ENCODE data around the gene LAG3. TPM values are rescaled to one million over a fixed set of nuclear protein-coding genes. Genes with fewer than 3 reads are reported as not detected.

Gene LAG3
- total RNA-seq, 1 donor from 2014 or later: 1.5 TPM

DNA sequence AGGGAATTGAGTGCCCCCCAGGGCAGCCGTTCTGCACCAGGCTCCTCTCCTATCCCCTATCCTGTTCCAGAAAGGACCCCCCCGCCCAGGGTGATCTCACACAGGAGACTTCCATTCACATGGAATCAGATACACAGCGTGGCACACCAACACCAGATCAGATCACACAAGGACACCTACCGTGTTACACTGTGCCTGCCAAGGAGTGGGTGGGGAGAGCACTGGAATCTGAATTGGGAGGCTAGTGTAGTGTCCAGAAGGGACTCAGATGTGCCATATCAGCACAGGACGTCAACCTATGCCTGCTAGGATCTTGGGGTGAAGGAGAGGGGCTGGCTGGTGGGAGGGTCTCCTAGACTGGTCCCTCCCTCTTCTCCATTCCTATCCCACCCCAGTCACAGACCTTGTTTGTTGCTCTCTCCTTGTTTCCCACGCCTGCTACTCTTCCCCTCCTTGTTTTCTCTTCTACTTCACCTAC lies 3.8 kb upstream of the LAG3 start:
- Histone ChIP-seq H3K4me3 (peak overlapping the region; percentile 75), H3K27ac (peak overlapping the region; percentile 20), H3K36me3 (peaks cover 14% of the 10 kb centered on the region), H3K4me1 (peaks cover 48% of the 10 kb centered on the region), H3K9me3 (no peaks in the 10 kb centered on the region), H3K27me3 (no peaks in the 10 kb centered on the region)
- intact Hi-C loops (cut with DNase I): no loop called here
- ATAC-seq (no peak), DNase-seq (no peak)
- TF ChIP-seq, protein P1, sequence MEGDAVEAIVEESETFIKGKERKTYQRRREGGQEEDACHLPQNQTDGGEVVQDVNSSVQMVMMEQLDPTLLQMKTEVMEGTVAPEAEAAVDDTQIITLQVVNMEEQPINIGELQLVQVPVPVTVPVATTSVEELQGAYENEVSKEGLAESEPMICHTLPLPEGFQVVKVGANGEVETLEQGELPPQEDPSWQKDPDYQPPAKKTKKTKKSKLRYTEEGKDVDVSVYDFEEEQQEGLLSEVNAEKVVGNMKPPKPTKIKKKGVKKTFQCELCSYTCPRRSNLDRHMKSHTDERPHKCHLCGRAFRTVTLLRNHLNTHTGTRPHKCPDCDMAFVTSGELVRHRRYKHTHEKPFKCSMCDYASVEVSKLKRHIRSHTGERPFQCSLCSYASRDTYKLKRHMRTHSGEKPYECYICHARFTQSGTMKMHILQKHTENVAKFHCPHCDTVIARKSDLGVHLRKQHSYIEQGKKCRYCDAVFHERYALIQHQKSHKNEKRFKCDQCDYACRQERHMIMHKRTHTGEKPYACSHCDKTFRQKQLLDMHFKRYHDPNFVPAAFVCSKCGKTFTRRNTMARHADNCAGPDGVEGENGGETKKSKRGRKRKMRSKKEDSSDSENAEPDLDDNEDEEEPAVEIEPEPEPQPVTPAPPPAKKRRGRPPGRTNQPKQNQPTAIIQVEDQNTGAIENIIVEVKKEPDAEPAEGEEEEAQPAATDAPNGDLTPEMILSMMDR (IDR thresholded peaks at IDR 0.05): no peak

DNA sequence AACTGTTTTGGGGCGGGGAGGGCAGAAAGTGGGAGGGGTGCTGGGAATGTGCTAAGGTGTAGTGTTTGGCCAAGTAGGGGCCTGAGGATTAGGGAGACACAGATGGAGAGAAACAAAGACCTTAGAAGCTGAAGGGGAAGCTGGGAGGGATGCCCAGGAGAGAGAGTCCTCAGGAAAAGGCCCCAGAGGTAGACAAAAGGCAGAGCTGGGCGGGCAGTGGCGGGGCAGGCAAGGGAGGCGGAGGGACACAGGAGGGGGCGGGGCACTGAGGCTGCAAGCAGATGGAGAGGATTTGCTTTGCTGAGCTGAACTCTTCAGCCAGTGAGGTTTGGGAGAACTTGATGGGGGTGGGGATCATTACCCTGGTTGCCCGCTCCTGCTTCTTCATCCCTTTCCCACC lies 3.3 kb upstream of the LAG3 start:
- peaks cover 14% of the 10 kb centered on the region for H3K36me3 ChIP-seq
- peaks cover 43% of the 10 kb centered on the region for H3K4me1 ChIP-seq
- no peaks in the 10 kb centered on the region for H3K27me3 ChIP-seq
- peak overlapping the region; percentile 20 for H3K27ac ChIP-seq
- H3K9me3 ChIP-seq: no peaks in the 10 kb centered on the region
- TF ChIP-seq, protein P1 (IDR thresholded peaks at IDR 0.05): no peak
- H3K4me3 ChIP-seq: peak overlapping the region; percentile 75
- no peak for ATAC-seq
- DNase-seq: no peak
- intact Hi-C loops (cut with DNase I): no loop called here

DNA sequence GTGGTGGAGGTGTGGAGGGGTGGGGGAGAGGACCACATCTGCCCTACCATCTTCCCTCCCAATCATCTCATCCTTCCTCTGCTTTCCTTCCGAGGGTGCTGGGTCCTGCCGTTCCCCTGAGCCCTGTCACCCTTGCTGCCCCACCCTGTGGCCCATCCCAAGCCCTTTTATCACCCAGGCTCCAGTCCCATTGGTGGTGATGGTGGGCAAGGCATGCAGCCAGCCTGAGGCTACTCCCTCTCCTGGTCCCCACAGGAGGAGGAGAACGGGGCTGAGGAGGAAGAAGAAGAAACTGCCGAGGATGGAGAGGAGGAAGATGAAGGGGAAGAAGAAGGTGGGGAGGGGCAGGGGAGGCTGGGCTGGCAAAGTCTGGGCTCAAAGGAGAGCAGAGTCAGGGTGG lies 2.7 kb upstream of the LAG3 start:
- Histone ChIP-seq H3K27ac (no peak overlapping the region), H3K4me1 (peaks cover 41% of the 10 kb centered on the region), H3K4me3 (no peak overlapping the region), H3K27me3 (no peaks in the 10 kb centered on the region), H3K9me3 (no peaks in the 10 kb centered on the region), H3K36me3 (peaks cover 14% of the 10 kb centered on the region)
- ATAC-seq (no peak), DNase-seq (no peak)
- TF ChIP-seq, protein P1 (IDR thresholded peaks at IDR 0.05): no peak
- intact Hi-C loops (cut with DNase I): no loop called here

DNA sequence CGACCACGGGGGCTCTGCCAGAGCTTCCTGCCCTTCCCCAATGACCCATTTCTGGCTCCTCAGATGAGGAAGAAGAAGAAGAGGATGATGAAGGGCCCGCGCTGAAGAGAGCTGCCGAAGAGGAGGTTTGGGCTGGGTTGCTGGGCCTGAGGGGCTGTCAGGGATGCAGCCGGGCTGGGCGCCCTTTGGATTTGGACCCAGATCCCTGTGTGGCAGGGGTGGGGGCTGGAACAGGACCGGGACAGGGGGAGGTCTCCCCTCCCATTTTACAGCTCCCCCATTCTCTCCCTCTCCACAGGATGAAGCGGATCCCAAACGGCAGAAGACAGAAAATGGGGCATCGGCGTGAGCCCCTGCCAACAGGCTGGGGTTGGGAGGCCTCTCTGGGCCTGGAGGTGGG lies 2.2 kb upstream of the LAG3 start:
- DNase-seq: no peak
- Histone ChIP-seq H3K4me3 (no peak overlapping the region), H3K27ac (no peak overlapping the region), H3K9me3 (no peaks in the 10 kb centered on the region), H3K27me3 (no peaks in the 10 kb centered on the region), H3K36me3 (peaks cover 14% of the 10 kb centered on the region), H3K4me1 (peaks cover 37% of the 10 kb centered on the region)
- intact Hi-C loops (cut with DNase I): no loop called here
- TF ChIP-seq, protein P1 (IDR thresholded peaks at IDR 0.05): no peak
- no peak for ATAC-seq

DNA sequence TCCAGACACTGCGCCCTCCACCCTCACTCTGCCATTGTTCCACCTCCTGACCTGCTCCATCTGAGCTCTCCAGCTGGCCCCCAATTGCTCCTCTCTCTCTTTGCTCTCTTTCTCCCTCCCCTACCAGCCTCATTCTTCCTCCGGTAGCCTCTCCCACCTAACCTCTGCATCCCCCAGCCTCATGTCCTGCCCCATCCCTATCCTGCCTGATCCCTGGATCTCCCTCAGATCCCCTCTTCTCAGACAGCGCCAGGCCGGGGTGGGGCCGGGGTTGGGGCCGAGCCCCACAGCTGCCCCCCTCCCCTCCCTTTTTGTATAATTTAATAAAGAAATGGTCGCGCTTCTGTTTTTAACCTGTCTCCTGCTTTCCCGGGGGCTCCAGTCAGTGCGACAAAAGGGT lies 1.7 kb upstream of the LAG3 start:
- Histone ChIP-seq H3K27ac (no peak overlapping the region), H3K36me3 (peaks cover 14% of the 10 kb centered on the region), H3K4me3 (no peak overlapping the region), H3K4me1 (peaks cover 32% of the 10 kb centered on the region), H3K9me3 (no peaks in the 10 kb centered on the region), H3K27me3 (no peaks in the 10 kb centered on the region)
- DNase-seq (no peak), ATAC-seq (no peak)
- TF ChIP-seq, protein P1 (IDR thresholded peaks at IDR 0.05): no peak
- intact Hi-C loops (cut with DNase I): no loop called here

DNA sequence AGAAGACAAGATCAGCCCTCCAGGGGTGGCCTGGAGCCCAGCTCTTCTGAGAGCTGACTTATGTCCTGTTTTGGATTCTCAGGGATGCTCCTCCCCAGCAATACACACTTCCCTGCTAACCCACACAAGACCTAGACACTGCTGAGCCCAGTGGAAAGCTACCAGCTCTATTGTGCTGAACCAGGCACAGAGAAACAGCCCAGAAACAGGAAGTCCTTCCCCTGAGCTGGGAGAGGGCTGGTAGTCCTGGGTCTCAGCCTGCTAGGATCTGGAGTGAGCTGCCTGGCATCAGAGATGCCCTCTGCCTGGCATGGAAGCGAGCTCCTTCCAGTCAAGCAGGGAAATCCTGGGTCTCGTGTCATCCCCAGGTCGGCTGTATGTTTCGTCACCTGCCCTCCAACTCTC lies 1.2 kb upstream of the LAG3 start:
- peaks cover 14% of the 10 kb centered on the region for H3K36me3 ChIP-seq
- ATAC-seq: peak; percentile 7
- H3K27ac ChIP-seq: no peak overlapping the region
- intact Hi-C loops (cut with DNase I): no loop called here
- H3K9me3 ChIP-seq: no peaks in the 10 kb centered on the region
- TF ChIP-seq, protein P1 (IDR thresholded peaks at IDR 0.05): no peak
- peaks cover 30% of the 10 kb centered on the region for H3K4me1 ChIP-seq
- DNase-seq: no peak
- H3K4me3 ChIP-seq: no peak overlapping the region
- no peaks in the 10 kb centered on the region for H3K27me3 ChIP-seq
